Activated naive CD8-positive, alpha-beta T cell treated with anti-CD3 and anti-CD28 coated beads for 36 hours (primary cell): Measurements from ENCODE around the gene CMSS1. TPM values are rescaled to one million over a fixed set of nuclear protein-coding genes. Genes with fewer than 3 reads are reported as not detected.

ENCODE experiments used
- DNase-seq: peaks from one replicate; pipeline ENCODE4 v3.0.0; 2021
- H3K27ac Mint-ChIP-seq: one replicate; pipeline ENCODE4 v1.8.0; 2022; ENCODE audit warnings: mild to moderate bottlenecking, moderate library complexity, mixed read lengths
- H3K27me3 Mint-ChIP-seq: one replicate; pipeline ENCODE4 v1.8.0; 2022; ENCODE audit warnings: mild to moderate bottlenecking, mixed read lengths
- H3K36me3 Mint-ChIP-seq: one replicate; pipeline ENCODE4 v1.8.0; 2021; ENCODE audit warnings: mild to moderate bottlenecking, mixed read lengths
- H3K4me1 Mint-ChIP-seq: one replicate; pipeline ENCODE4 v1.8.0; 2021; ENCODE audit warnings: mixed read lengths
- H3K4me3 Mint-ChIP-seq: one replicate; pipeline ENCODE4 v1.8.0; 2022; ENCODE audit warnings: mild to moderate bottlenecking, moderate library complexity, mixed read lengths
- H3K9me3 Mint-ChIP-seq: one replicate; pipeline ENCODE4 v1.8.0; 2022; ENCODE audit warnings: mixed read lengths
- total RNA-seq, 2 experiments: library from RNA; stranded (reverse); gene quantifications; one replicate each; pipeline ENCODE4 v1.2.3, GENCODE V29; 2021

The CMSS1 gene
- total RNA-seq, 2 experiments from 2014 or later = 121 to 122 TPM

DNA sequence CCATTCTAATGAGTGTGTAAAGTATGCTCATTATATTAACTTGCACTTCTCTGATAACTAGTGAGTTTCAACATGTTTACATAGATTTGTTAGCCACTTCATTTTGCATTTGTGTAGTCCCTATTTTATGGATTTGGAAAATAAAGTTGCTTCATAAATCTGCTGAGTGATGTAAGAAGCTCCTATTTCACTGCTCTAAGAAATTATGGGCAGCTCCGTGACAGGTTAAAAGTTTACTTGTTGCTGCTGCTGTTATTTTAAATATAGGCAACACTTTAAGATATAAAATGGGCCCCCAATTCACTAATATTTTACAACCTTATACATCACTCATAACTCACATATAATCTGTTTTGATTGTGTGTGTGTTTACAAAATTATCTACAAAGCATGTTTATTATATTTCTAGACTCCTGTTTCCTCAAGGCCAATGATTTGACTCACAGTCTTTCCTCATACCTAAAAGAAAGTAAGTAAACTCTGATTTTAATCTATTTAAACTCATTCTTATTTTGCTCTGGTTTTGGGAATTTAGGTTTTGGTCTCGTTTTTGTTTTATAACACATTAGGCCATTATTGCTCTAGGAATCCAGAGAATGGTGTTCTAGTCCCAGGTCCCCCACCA is 348.4 kb downstream of the CMSS1 start:
- H3K4me1 Mint-ChIP-seq = no peaks in the 10 kb centered on the region

DNA sequence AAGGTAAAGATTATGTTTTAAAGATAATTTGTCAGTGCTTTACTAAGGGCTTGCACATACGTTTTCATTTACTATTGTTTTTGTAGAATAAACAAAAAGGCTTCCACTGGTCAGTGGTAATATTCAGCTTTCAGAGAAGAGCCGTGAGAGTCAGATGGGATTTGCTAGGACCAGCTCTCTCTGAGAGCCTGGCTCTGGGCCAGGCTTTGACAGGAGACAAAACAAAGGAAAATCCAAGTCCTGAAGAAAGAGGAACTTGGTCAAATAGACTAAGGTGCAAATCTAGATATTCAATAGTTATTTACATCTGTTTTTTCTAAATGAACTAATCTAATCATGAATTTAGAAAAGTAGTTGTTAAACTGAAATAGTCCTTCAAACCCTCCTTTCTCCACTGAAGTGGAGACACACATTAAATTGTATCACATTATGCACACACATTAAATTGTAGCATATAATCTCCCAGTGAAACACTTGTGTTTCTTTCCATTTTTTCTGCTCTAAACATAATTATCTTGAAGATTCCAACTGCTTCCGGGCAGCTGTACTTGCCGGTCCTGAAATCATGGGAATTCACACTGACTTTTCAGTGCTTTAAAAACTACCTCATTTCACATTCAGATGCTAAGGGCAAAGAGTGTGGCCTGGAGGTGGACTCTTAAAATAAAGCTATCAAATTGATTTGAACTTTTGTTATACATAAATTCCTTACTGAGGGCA is 351.7 kb downstream of the CMSS1 start:
- H3K4me1 Mint-ChIP-seq = no peaks in the 10 kb centered on the region
- H3K27ac Mint-ChIP-seq = no peak overlapping the region
- H3K4me3 Mint-ChIP-seq = no peak overlapping the region
- H3K9me3 Mint-ChIP-seq = no peaks in the 10 kb centered on the region
- peaks cover 16% of the 10 kb centered on the region for H3K36me3 Mint-ChIP-seq
- DNase-seq = no peak
- H3K27me3 Mint-ChIP-seq = no peaks in the 10 kb centered on the region

More for the DNA sequence above, 348.4 kb downstream of the CMSS1 start:
- no peak overlapping the region for H3K4me3 Mint-ChIP-seq
- peaks cover 18% of the 10 kb centered on the region for H3K36me3 Mint-ChIP-seq
- H3K9me3 Mint-ChIP-seq = no peaks in the 10 kb centered on the region
- no peak overlapping the region for H3K27ac Mint-ChIP-seq
- DNase-seq = no peak
- H3K27me3 Mint-ChIP-seq = no peaks in the 10 kb centered on the region

DNA sequence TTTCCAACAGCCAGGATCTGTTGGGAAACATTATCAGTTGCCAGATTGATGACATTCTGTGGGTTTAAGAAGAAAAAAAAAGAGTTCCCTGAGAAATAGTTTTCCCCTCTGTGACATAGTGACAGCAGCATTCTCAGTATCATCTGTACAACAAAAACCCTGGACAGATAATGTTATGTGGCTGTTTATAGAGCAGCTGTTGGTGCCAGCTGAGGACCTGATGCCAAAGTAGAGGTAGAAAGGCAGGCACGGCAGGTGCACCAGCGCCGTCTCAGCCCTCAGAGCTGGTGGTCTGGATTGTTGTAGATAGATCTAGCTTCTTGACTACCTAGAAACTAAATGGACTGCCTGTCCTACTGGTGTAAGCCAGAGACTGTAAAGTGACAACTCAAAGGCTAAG is 352.8 kb downstream of the CMSS1 start:
- H3K27ac Mint-ChIP-seq = no peak overlapping the region
- DNase-seq = no peak
- no peaks in the 10 kb centered on the region for H3K9me3 Mint-ChIP-seq
- peaks cover 13% of the 10 kb centered on the region for H3K36me3 Mint-ChIP-seq
- no peak overlapping the region for H3K4me3 Mint-ChIP-seq
- no peaks in the 10 kb centered on the region for H3K4me1 Mint-ChIP-seq
- no peaks in the 10 kb centered on the region for H3K27me3 Mint-ChIP-seq

DNA sequence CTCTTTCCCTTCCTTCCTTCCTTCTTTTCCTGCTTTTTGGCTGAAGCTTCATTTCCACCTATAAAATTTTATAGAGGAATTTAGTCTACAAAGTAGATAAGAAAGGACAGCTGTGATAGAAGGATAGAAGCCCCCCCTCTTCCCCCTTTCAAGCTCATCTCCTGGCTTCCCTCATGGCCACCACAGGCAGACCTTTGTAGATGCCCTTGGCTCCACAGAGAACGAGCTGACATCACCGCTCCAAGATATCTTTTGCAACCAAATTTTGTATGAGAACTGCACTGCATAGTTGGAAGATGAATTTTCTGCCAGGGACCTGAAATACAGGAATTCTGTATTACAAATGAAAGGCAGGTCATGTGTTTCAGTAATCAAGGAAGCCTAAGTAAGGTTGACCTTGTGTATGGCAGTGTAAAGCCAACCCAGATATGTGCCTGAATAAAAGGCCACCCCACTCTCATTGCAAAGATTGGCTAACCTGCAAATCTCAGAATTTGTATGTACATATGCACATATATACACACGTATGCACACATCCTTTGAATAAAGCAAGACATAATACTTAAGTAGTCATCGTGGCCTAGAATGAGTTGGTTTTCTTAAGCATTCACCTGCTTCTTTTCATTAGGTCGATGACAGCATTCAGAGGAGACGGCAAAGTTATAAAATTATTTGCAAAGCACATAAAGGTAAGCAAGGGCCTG is 353.7 kb downstream of the CMSS1 start:
- DNase-seq = no peak
- Mint-ChIP-seq H3K4me1 (no peaks in the 10 kb centered on the region), H3K4me3 (no peak overlapping the region), H3K36me3 (peaks cover 21% of the 10 kb centered on the region), H3K27ac (no peak overlapping the region), H3K9me3 (no peaks in the 10 kb centered on the region), H3K27me3 (no peaks in the 10 kb centered on the region)

DNA sequence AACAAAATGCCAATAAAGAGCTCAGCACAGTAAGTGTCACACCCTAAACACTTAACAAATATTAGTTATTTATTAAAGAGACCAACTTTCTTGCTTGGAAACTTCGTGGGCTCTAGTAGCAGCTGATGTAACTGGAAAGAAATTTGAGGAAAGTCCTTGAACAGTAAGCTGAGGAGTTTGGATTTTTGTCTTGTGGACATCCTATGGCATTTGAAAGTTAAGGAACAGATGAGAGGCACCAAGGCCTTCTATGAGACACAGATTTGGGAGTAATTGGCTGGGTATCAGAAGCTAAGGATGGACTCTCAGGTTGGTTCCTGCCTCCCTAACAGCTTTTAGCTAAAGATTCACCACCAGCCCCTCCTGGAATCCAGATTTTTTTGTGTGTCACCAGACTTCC is 356.3 kb downstream of the CMSS1 start:
- Mint-ChIP-seq H3K27me3 (no peaks in the 10 kb centered on the region), H3K9me3 (peaks cover 8% of the 10 kb centered on the region), H3K27ac (no peak overlapping the region), H3K4me1 (no peaks in the 10 kb centered on the region), H3K4me3 (no peak overlapping the region), H3K36me3 (peaks cover 39% of the 10 kb centered on the region)
- DNase-seq = no peak

DNA sequence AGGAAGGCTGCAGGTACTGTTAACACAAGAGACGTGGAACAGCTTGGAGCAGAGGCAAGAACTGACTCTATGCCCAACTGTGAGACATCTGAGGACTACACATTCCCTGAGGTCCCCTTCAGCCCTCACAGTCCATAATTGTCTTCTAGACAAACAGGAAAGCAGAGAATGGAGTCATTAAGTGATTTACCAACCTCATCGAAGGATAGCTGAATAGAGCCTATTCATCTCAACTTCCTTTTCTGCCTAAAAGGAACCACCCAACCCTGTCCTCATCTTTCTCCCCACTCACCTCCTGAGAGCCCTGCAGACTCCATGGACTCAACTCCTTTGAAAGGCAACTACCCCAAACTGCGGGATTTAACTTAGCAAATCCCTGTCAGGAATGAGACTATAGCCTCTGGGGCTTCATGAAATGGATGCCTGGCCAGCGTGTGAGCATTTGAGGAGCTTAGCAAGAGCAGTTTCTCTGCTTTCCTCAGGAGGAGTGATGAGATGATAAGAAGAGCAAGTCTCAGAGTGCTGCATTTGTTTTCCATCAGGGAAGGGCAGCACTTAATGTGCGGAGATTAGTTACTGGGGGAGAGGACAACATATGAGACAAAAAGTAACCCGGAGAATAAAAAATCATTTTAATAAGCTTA is 358.1 kb downstream of the CMSS1 start:
- no peak overlapping the region for H3K4me3 Mint-ChIP-seq
- no peak overlapping the region for H3K27ac Mint-ChIP-seq
- H3K27me3 Mint-ChIP-seq = no peaks in the 10 kb centered on the region
- no peak for DNase-seq
- peaks cover 1% of the 10 kb centered on the region for H3K4me1 Mint-ChIP-seq
- H3K9me3 Mint-ChIP-seq = peaks cover 19% of the 10 kb centered on the region
- H3K36me3 Mint-ChIP-seq = peaks cover 57% of the 10 kb centered on the region

DNA sequence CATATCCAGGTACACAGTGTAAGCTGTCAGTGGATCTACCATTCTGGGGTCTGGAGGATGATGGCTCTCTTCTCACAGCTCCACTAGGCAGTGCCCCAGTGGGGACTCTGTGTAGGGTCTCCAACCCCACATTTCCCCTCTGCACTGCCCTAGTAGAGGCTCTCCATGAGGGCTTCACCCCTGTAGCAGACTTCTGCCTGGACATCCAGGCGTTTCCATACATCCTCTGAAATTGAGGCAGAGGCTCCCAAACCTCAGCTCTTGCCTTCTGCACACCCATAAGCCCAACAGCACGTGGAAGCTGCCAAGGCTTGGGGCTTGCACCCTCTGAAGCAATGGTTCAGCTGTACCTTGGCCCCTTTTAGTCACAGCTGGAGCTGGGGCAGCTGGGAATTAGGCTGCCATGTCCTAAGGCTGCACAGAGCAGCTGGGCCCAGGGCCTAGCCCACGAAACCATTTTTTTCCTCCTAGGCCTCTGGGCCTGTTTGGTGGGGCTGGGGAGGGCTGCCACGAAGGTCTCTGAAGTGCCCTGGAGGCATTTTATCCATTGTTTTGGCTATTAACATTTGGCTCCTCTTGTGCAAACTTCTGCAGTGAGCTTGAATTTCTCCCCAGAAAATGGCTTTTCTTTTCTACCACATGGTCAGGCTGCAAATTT is 362.2 kb downstream of the CMSS1 start:
- peaks cover 55% of the 10 kb centered on the region for H3K36me3 Mint-ChIP-seq
- no peaks in the 10 kb centered on the region for H3K27me3 Mint-ChIP-seq
- DNase-seq = no peak
- peaks cover 20% of the 10 kb centered on the region for H3K9me3 Mint-ChIP-seq
- no peak overlapping the region for H3K27ac Mint-ChIP-seq
- H3K4me3 Mint-ChIP-seq = no peak overlapping the region
- H3K4me1 Mint-ChIP-seq = peaks cover 4% of the 10 kb centered on the region

DNA sequence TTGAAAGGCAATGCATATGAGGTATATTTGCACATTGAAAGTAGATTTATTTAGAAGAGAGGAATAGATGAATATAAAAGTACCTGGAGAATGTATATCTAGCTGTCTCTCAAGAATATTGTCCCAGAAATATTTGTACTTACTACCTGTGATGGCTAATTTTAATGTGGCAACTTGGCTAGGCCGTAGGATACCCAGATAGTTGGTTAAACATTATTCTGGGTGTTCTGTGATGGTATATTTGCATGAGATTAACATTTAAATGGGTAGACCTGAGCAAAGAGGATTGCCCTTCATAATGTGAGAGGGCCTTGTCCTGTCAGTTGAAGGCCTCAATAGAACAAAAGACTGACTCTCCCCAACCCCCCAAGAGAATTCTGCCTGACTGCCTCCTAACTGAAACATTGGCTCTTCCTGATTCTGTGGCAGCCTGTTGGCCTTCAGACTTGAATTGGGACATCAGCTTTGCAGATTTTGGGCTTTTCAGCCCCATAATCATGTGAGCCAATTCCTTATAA is 366.0 kb downstream of the CMSS1 start:
- peaks cover 26% of the 10 kb centered on the region for H3K36me3 Mint-ChIP-seq
- H3K9me3 Mint-ChIP-seq = peaks cover 15% of the 10 kb centered on the region
- no peak for DNase-seq
- no peak overlapping the region for H3K4me3 Mint-ChIP-seq
- H3K27me3 Mint-ChIP-seq = peaks cover 5% of the 10 kb centered on the region
- H3K27ac Mint-ChIP-seq = no peak overlapping the region
- H3K4me1 Mint-ChIP-seq = peaks cover 4% of the 10 kb centered on the region

DNA sequence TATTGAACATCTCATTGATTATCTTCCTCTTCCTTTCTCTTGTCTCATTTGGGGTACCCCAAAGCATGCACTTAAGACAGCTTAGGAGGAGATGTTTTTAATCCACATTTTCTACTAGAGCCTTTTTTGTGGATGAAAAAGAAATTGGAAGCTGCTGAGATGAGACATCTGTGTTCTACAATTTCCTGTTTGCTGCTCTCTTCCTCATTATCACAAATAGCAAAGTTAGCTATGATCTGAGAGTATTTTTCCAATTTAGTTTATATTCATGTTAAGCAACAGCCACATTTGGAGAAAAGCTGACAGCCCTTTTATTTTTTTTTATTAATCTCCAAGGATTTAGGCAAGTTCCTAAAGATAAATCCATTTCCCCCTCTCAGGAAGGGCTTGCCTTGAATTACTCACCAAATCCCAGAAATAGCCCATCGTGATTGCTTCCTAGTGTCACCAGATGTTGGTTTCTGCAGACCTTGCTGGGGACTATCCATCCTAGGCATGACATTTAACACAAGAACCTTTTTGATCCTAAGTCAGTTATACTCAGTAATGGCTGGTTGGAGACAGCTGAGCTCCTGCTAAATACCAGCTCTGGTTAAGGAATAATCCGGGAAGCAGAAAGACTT is 367.4 kb downstream of the CMSS1 start:
- H3K36me3 Mint-ChIP-seq = peaks cover 12% of the 10 kb centered on the region
- no peak overlapping the region for H3K4me3 Mint-ChIP-seq
- no peak overlapping the region for H3K27ac Mint-ChIP-seq
- no peak for DNase-seq
- peaks cover 5% of the 10 kb centered on the region for H3K27me3 Mint-ChIP-seq
- peaks cover 4% of the 10 kb centered on the region for H3K4me1 Mint-ChIP-seq
- peaks cover 7% of the 10 kb centered on the region for H3K9me3 Mint-ChIP-seq

DNA sequence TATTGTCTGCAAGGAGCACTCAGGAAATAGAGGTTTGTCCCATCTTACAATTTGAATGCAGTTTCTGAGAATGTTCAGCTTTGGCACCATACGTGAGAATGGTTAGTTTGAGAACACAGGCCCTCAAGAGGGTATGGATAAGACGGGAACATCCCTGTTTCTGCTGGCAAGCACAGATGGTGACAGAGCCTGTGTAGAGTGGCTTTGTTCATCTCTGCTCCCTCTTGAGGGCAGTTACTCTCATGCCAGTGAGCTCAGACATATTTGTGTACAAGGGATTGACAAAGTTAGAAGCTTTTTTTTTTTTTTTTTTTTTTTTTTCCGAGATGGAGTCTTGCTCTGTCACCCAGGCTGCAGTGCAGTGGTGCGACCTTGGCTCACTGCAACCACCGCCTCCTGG is 368.2 kb downstream of the CMSS1 start:
- H3K4me3 Mint-ChIP-seq = no peak overlapping the region
- peaks cover 4% of the 10 kb centered on the region for H3K36me3 Mint-ChIP-seq
- H3K27ac Mint-ChIP-seq = no peak overlapping the region
- peaks cover 2% of the 10 kb centered on the region for H3K4me1 Mint-ChIP-seq
- no peak for DNase-seq
- peaks cover 5% of the 10 kb centered on the region for H3K27me3 Mint-ChIP-seq
- H3K9me3 Mint-ChIP-seq = no peaks in the 10 kb centered on the region

DNA sequence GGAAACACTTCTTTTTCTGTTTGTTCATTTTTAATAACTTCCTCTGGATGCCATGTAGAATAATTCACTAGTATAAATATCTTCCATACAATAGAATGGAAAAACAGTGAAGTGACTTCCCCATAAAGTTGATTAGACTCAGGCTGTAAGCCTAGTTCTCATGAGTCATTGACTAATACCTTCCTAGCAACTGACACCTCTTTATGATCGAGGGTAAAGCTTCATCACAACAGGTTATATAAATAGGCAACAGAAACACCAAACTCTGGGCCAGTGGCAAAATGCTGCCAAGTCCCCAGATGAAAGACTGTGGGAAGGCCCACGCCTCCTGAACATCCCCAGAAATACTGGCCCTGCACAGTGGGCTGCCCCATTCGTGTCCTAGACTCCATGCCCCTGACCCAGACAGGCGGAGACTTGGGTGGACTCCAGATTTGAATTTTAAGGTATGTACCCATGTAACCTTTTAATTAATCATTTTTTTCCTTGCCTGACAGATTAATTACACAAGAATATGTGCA is 371.8 kb downstream of the CMSS1 start:
- H3K27ac Mint-ChIP-seq = no peak overlapping the region
- no peaks in the 10 kb centered on the region for H3K9me3 Mint-ChIP-seq
- H3K4me1 Mint-ChIP-seq = no peaks in the 10 kb centered on the region
- no peak for DNase-seq
- H3K27me3 Mint-ChIP-seq = peaks cover 5% of the 10 kb centered on the region
- H3K4me3 Mint-ChIP-seq = no peak overlapping the region
- no peaks in the 10 kb centered on the region for H3K36me3 Mint-ChIP-seq

DNA sequence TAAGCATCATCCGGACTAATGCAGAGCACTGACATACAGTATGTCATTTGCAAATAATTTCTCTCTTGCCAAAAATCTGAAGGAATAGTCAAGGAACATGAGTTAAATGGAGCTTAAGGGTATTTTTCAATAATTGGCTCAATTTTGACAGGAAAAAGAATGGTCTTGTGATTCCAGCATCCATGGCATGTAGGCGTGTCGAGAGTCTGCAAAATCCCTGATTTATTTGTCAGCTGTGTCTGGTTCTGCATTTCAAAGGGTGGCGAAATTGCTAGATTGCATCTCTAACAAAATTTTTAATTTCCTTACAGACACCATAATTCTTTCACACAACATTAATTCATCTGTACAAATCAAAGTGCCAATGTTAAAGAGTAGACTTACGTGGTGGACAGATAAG is 377.7 kb downstream of the CMSS1 start:
- no peak overlapping the region for H3K4me3 Mint-ChIP-seq
- DNase-seq = no peak
- no peak overlapping the region for H3K27ac Mint-ChIP-seq
- H3K36me3 Mint-ChIP-seq = no peaks in the 10 kb centered on the region
- no peaks in the 10 kb centered on the region for H3K9me3 Mint-ChIP-seq
- H3K4me1 Mint-ChIP-seq = no peaks in the 10 kb centered on the region
- no peaks in the 10 kb centered on the region for H3K27me3 Mint-ChIP-seq

DNA sequence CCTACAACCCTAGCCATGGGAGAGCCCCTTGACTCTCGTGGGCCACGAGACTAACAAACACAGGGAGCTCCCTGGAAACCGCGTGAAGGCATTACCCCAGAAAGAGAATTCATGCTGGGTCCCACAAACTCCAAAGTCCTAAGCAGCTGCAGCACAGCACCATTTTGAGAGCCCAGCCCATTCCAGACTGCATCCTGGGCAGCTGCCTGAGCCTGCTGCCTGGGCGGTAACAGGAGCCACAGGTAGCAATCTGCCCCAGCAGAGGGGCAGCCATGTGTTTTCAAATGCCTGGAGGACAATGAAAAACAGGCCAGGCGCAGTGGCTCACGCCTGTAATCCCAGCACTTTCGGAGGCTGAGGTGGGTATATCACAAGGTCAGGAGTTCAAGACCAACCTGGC is 380.2 kb downstream of the CMSS1 start:
- H3K27ac Mint-ChIP-seq = no peak overlapping the region
- no peaks in the 10 kb centered on the region for H3K9me3 Mint-ChIP-seq
- H3K27me3 Mint-ChIP-seq = no peaks in the 10 kb centered on the region
- DNase-seq = no peak
- H3K4me3 Mint-ChIP-seq = no peak overlapping the region
- no peaks in the 10 kb centered on the region for H3K36me3 Mint-ChIP-seq
- H3K4me1 Mint-ChIP-seq = no peaks in the 10 kb centered on the region

DNA sequence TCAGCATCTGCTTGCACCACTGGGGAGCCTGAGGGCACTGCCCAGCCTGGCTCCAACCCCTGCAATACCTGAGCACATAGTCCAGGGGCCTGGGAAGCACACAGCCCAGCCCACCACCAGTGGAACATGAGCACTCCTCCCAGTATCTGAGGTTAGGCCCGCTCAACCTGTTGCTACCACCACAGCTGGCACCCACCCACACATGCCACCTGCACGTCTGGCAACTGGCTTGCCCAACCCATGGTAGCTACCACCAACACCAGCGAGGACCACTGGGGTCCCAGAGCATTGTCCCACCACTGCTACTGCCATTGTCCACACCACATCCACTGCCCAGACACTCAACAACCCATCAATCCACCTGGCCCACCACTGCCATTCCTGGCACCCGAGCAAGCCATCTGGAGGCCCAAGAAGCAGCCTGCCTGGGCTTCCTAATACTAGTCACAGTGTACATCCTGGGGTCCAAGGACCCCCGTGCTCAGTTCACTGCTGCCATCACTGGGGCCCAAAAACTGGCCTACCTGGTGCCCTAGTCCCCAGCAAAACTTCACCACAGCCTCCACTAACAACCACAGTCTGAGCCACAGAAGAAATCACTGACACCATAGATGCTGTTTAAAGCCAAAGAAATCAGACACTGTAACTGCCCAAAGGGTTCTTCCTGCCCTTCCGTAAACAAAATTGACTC is 381.1 kb downstream of the CMSS1 start:
- Mint-ChIP-seq H3K36me3 (no peaks in the 10 kb centered on the region), H3K4me3 (no peak overlapping the region), H3K27ac (no peak overlapping the region), H3K27me3 (no peaks in the 10 kb centered on the region), H3K9me3 (no peaks in the 10 kb centered on the region), H3K4me1 (no peaks in the 10 kb centered on the region)
- no peak for DNase-seq
